HepG2 (cell line): Measurements from ENCODE around the gene DSG2. TPM values are rescaled to one million over a fixed set of nuclear protein-coding genes. Genes with fewer than 3 reads are reported as not detected.

Source experiments
- ATAC-seq: fragments of 200-7000 bp; cut with Tn5 transposase; 3 replicates; pipeline ENCODE4 v1.9.1; 2020; ENCODE audit warnings: mild to moderate bottlenecking, moderate library complexity
- BruUV-seq: library from RNA; stranded (reverse); fragments of 400-500 nt; replicated peaks from 2 replicates; lab custom pipeline; 2021; lab: Mats Ljungman, UMichigan
- CTCF ChIA-PET: fragments of 300-600 bp; formaldehyde crosslinking; extraction: SDS; loops from one replicate; lab custom pipeline; 2021; ENCODE audit warnings: low total read pairs, inconsistent platforms, low intra/inter-chr PET ratio; lab: Yijun Ruan, JAX
- POLR2A ChIA-PET: fragments of 350-600 bp; sonication (Branson Sonifier 250); formaldehyde crosslinking; loops from one replicate; lab custom pipeline; 2020; ENCODE audit warnings: antibody characterized with exemption, inconsistent platforms; lab: Yijun Ruan, JAX
- DNase-seq: peaks from one replicate; pipeline ENCODE4 v3.0.0-alpha.2; 2015; ENCODE audit warnings: low spot score
- FAIRE-seq: peaks from 3 replicates; lab custom pipeline; 2011; peaks lifted over from hg19 to GRCh38; lab: Jason Lieb, UNC
- H2AFZ ChIP-seq: one replicate; pipeline ENCODE4 v1.6.1; 2011; ENCODE audit warnings: low read length, inconsistent platforms
- H3K27ac ChIP-seq: fragments of 300-600 bp; 3 replicates; pipeline ENCODE4 v1.8.0; 2011; ENCODE audit warnings: mixed run types, mild to moderate bottlenecking, mixed read lengths, low read length, inconsistent platforms; ENCODE audit not compliant: insufficient read depth; ENCODE audit errors: extremely low read length
- H3K27me3 ChIP-seq, 2 experiments: fragments of 200-600 bp in 1 of 2; 2 replicates in 1 of 2; 3 replicates in 1 of 2; pipeline versions ENCODE4 v1.6.0 to v1.8.0; 2011; ENCODE audit warnings: low read length in 2 of 2, mild to moderate bottlenecking in 2 of 2, moderate library complexity in 2 of 2, inconsistent platforms in 1 of 2; ENCODE audit not compliant: insufficient read depth in 2 of 2, control insufficient read depth in 1 of 2
- H3K36me3 ChIP-seq, 2 experiments: fragments of 200-600 bp in 1 of 2; replicated peaks in 1 of 2; 2 replicates in 1 of 2; 3 replicates in 1 of 2; pipeline versions ENCODE4 v1.5.1 to v1.8.0; 2011; ENCODE audit warnings: low read length in 2 of 2, inconsistent platforms in 1 of 2; ENCODE audit not compliant: insufficient read depth in 2 of 2, control insufficient read depth in 1 of 2
- H3K4me1 ChIP-seq: 2 replicates; pipeline ENCODE4 v1.5.1; 2012; ENCODE audit warnings: low read length, inconsistent platforms; ENCODE audit not compliant: insufficient read depth
- H3K4me2 ChIP-seq: 2 replicates; pipeline ENCODE4 v1.6.0; 2011; ENCODE audit warnings: low read depth, low read length, inconsistent platforms
- H3K4me3 ChIP-seq, 3 experiments: fragments of 200-600 bp in 1 of 3; sonication (generic), shearing (Covaris generic) in 1 of 3; replicated peaks in 1 of 3; 2 replicates each; pipeline ENCODE4 v1.5.1; 2011 to 2016; ENCODE audit warnings: low read length in 3 of 3, inconsistent platforms in 2 of 3, low read depth in 2 of 3, mild to moderate bottlenecking in 2 of 3, control low read depth in 1 of 3, mixed read lengths in 1 of 3; ENCODE audit not compliant: insufficient read depth in 1 of 3
- H3K79me2 ChIP-seq: one replicate; pipeline ENCODE4 v1.6.1; 2011; ENCODE audit warnings: low read length, inconsistent platforms; ENCODE audit not compliant: insufficient read depth
- H3K9ac ChIP-seq: 2 replicates; pipeline ENCODE4 v1.6.0; 2011; ENCODE audit warnings: mild to moderate bottlenecking, low read depth, low read length, inconsistent platforms; ENCODE audit not compliant: insufficient read depth
- H3K9me3 ChIP-seq: 2 replicates; pipeline ENCODE4 v1.5.1; 2012; ENCODE audit warnings: mild to moderate bottlenecking, low read length
- H4K20me1 ChIP-seq: 2 replicates; pipeline ENCODE4 v1.6.0; 2011; ENCODE audit warnings: inconsistent platforms, mild to moderate bottlenecking, low read length, moderate library complexity; ENCODE audit not compliant: insufficient read depth
- BCL6 ChIP-seq: IDR thresholded peaks from 2 replicates; pipeline ENCODE4 v1.6.1; 2016; ENCODE audit warnings: missing genetic modification reagents, missing compliant biosample characterization
- CTCF ChIP-seq: sonication (generic); formaldehyde crosslinking; IDR thresholded peaks from 2 replicates; pipeline ENCODE4 v1.5.0; 2020; ENCODE audit warnings: mild to moderate bottlenecking, missing genetic modification reagents, moderate library complexity
- DBP ChIP-seq: sonication (generic); formaldehyde crosslinking; IDR thresholded peaks from 2 replicates; pipeline ENCODE4 v1.4.0; 2020; ENCODE audit warnings: missing genetic modification reagents; ENCODE audit errors: not compliant biosample characterization
- FOSL2 ChIP-seq: sonication (generic); formaldehyde crosslinking; IDR thresholded peaks from 2 replicates; pipeline ENCODE4 v1.4.0; 2020; ENCODE audit warnings: missing genetic modification reagents
- GFI1 ChIP-seq: sonication (generic); formaldehyde crosslinking; IDR thresholded peaks from 2 replicates; pipeline ENCODE4 v1.5.0; 2020; ENCODE audit warnings: missing genetic modification reagents, mild to moderate bottlenecking, borderline replicate concordance
- GMEB1 ChIP-seq: sonication (generic); formaldehyde crosslinking; IDR thresholded peaks from 2 replicates; pipeline ENCODE4 v1.5.1; 2020; ENCODE audit warnings: missing genetic modification reagents, mild to moderate bottlenecking, borderline replicate concordance
- HDAC1 ChIP-seq: sonication (generic); formaldehyde crosslinking; IDR thresholded peaks from 2 replicates; pipeline ENCODE4 v1.5.1; 2020; ENCODE audit warnings: mild to moderate bottlenecking, missing genetic modification reagents
- KDM5B ChIP-seq: sonication (generic); formaldehyde crosslinking; IDR thresholded peaks from 2 replicates; pipeline ENCODE4 v1.4.0; 2020; ENCODE audit warnings: missing genetic modification reagents, mild to moderate bottlenecking, borderline replicate concordance
- YY1 ChIP-seq: IDR thresholded peaks from 2 replicates; pipeline ENCODE4 v1.6.1; 2011; ENCODE audit warnings: low read length, low read depth, moderate library complexity, mild to moderate bottlenecking; ENCODE audit not compliant: insufficient read depth, insufficient replicate concordance
- ZNF101 ChIP-seq: sonication (generic); formaldehyde crosslinking; IDR thresholded peaks from 2 replicates; pipeline ENCODE4 v1.4.0; 2020; ENCODE audit warnings: mild to moderate bottlenecking, low read depth, missing genetic modification reagents, borderline replicate concordance
- ZNF12 ChIP-seq: sonication (generic); formaldehyde crosslinking; IDR thresholded peaks from 2 replicates; pipeline ENCODE4 v1.5.0; 2020; ENCODE audit warnings: missing genetic modification reagents
- ZNF263 ChIP-seq: sonication (generic); formaldehyde crosslinking; IDR thresholded peaks from 2 replicates; pipeline ENCODE4 v1.4.0; 2020; ENCODE audit warnings: missing genetic modification reagents
- ZNF367 ChIP-seq: sonication (generic); formaldehyde crosslinking; IDR thresholded peaks from 2 replicates; pipeline ENCODE4 v1.4.0; 2020; ENCODE audit warnings: missing genetic modification reagents, borderline replicate concordance
- ZNF580 ChIP-seq: IDR thresholded peaks from 2 replicates; pipeline ENCODE4 v1.6.1; 2016; ENCODE audit warnings: low read depth, borderline replicate concordance
- ZNF639 ChIP-seq: conservative IDR thresholded peaks from 2 replicates; pipeline ENCODE4 v1.6.1; 2018; ENCODE audit warnings: missing genetic modification reagents
- ZNF720 ChIP-seq: sonication (generic); formaldehyde crosslinking; IDR thresholded peaks from 2 replicates; pipeline ENCODE4 v1.4.0; 2020; ENCODE audit warnings: missing genetic modification reagents
- ZNF768 ChIP-seq: sonication (generic); formaldehyde crosslinking; IDR thresholded peaks from 2 replicates; pipeline ENCODE4 v1.4.0; 2020; ENCODE audit warnings: missing genetic modification reagents
- ZSCAN20 ChIP-seq: sonication (generic); formaldehyde crosslinking; IDR thresholded peaks from 2 replicates; pipeline ENCODE4 v1.4.0; 2020; ENCODE audit warnings: missing genetic modification reagents, mild to moderate bottlenecking, borderline replicate concordance
- WGBS: methylation state at CpG from one replicate; pipeline ENCODE4 v1.1.6; 2017; ENCODE audit warnings: low lambda C conversion rate; 5-methylcytosine and 5-hydroxymethylcytosine counted together
- in situ Hi-C: cut with HindIII; loops from 2 replicates; pipeline ENCODE4 v1.10.0; 2017; ENCODE audit warnings: low pct_unique_long_range_greater_than_20kb; ENCODE audit not compliant: extremely low pct_ligation_motif_present
- intact Hi-C: fragments of 100-400 bp; cut with micrococcal nuclease; formaldehyde crosslinking; loops from one replicate; pipeline ENCODE4 v1.10.0; 2022; ENCODE audit not compliant: unreplicated experiment
- polyA plus RNA-seq, 8 experiments: library from polyadenylated mRNA; depleted of rRNA in 3 of 8; stranded (reverse) in 7 of 8; unstranded in 1 of 8; fragments of >200 nt; fragmentation: Illumina TruSeq in 4 of 8; extraction: Trizol in 4 of 8; gene quantifications; 2 replicates each; pipeline versions ENCODE4 v1.2.1 to v1.2.3, GENCODE V29; 2011 to 2016; ENCODE audit warnings: low read depth in 4 of 8, missing spikeins in 1 of 8, mixed read lengths in 1 of 8; ENCODE audit not compliant: insufficient read depth in 1 of 8
- total RNA-seq, 5 experiments: library from RNA; depleted of rRNA; stranded (reverse); fragments of >200 nt; fragmentation: Illumina TruSeq; extraction: Trizol; gene quantifications; 2 replicates each; pipeline ENCODE4 v1.2.3, GENCODE V29; 2016; ENCODE audit warnings: low read depth in 1 of 5

DSG2 gene
- total and polyA plus RNA-seq, 2 of the 13 experiments (the other 11 are each of a cell fraction or from before 2014, with no cell fraction given), result 23.3 to 66.7 TPM

GRCh38 chr18:31578126-31578525 lies 80.1 kb downstream of the DSG2 start (continued):
- TF ChIP-seq GMEB1 (CRISPR knock-in tag) (no peak), BCL6 (CRISPR knock-in tag) (no peak), ZNF263 (CRISPR knock-in tag) (no peak)

GRCh38 chr18:31579375-31579774 lies 81.4 kb downstream of the DSG2 start:
- no peak overlapping the region for H3K4me3 ChIP-seq
- no peaks in the 10 kb centered on the region for H3K9me3 ChIP-seq
- no peaks in the 10 kb centered on the region for H3K79me2 ChIP-seq
- H2AFZ ChIP-seq, result no peak overlapping the region
- H3K27ac ChIP-seq, result no peak overlapping the region
- FAIRE-seq (no peak), ATAC-seq (no peak), DNase-seq (no peak)
- H3K27me3 ChIP-seq, result no peaks in the 10 kb centered on the region
- H3K36me3 ChIP-seq, result no peaks in the 10 kb centered on the region
- in situ Hi-C loops (no loop called here), intact Hi-C loops (no loop called here)
- TF ChIP-seq CTCF (CRISPR knock-in tag) (no peak), ZNF367 (CRISPR knock-in tag) (no peak), ZSCAN20 (CRISPR knock-in tag) (no peak), FOSL2 (no peak), KDM5B (CRISPR knock-in tag) (no peak), ZNF101 (no peak), ZNF768 (CRISPR knock-in tag) (no peak), HDAC1 (CRISPR knock-in tag) (no peak), ZNF720 (no peak), YY1 (no peak), ZNF639 (CRISPR knock-in tag) (no peak), GFI1 (CRISPR knock-in tag) (no peak), ZNF12 (CRISPR knock-in tag) (no peak), ZNF263 (CRISPR knock-in tag) (no peak), ZNF580 (no peak), DBP (CRISPR knock-in tag) (no peak)
- peaks cover 75% of the 10 kb centered on the region for H3K4me1 ChIP-seq
- WGBS, result 99% methylated on average over 2 of the region's 2 CpGs
- H3K9ac ChIP-seq, result no peak overlapping the region
- no peaks in the 10 kb centered on the region for H4K20me1 ChIP-seq
- no peak overlapping the region for H3K4me2 ChIP-seq
- no TSS peak for BruUV-seq
- ChIA-PET POLR2A (interaction anchor here (1.2 kb wide), 1 partner anchor 8 kb away, joined by 3 read pairs; no protein-coding TSS in a partner anchor), CTCF (no interaction called here)
